Fibroblast of lung (primary cell): Measurements from ENCODE around the gene EPB41L1.

Experiments used
- CTCF ChIP-seq, 2 donors: IDR thresholded peaks in 1 of 2; conservative IDR thresholded peaks in 1 of 2; 1 replicate in 1 of 2; 2 replicates in 1 of 2; pipeline ENCODE4 v1.5.1; 2011 to 2012; ENCODE audit warnings: low read length in 2 of 2, control low read depth in 1 of 2, inconsistent platforms in 1 of 2, low read depth in 1 of 2, mild to moderate bottlenecking in 1 of 2
- EZH2 ChIP-seq: IDR thresholded peaks from 2 replicates; pipeline ENCODE4 v1.5.1; 2012; ENCODE audit warnings: low read length, control low read depth, mild to moderate bottlenecking; ENCODE audit errors: missing control alignments

GRCh38 chr20:36153204-36153603 lies 1.3 kb upstream of the EPB41L1 start:
- TF ChIP-seq CTCF (conservative IDR thresholded peaks at IDR 0.05 in 1 of 2, IDR thresholded peaks at IDR 0.05 in 1 of 2; ENCODE audit: low read depth in 1 of 2, low read length in 2 of 2) (no peak), EZH2 (no peak)
